CD4-positive, alpha-beta T cell (primary cell): Measurements from ENCODE around the gene PPP6R2. TPM values are rescaled to one million over a fixed set of nuclear protein-coding genes. Genes with fewer than 3 reads are reported as not detected.

Experiments used
- ATAC-seq: fragments of 200-7000 bp; cut with Tn5 transposase; one replicate; pipeline ENCODE4 v1.10.0; 2022; ENCODE audit warnings: mild to moderate bottlenecking; ENCODE audit not compliant: poor library complexity
- CTCF ChIA-PET: fragments of 350-600 bp; sonication (Branson Sonifier 250); formaldehyde crosslinking; loops from one replicate; lab custom pipeline; 2021; ENCODE audit warnings: antibody characterized with exemption, inconsistent platforms; lab: Charles Lee
- POLR2A ChIA-PET: fragments of 350-600 bp; sonication (Branson Sonifier 250); formaldehyde crosslinking; loops from one replicate; lab custom pipeline; 2021; ENCODE audit warnings: antibody characterized with exemption, inconsistent platforms; lab: Charles Lee
- DNase-seq, 14 experiments: peaks; one replicate each; pipeline ENCODE4 v3.0.0-alpha.2; 2013 to 2020; ENCODE audit warnings: mixed read lengths in 2 of 14
- H3K27ac ChIP-seq, 2 donors: one replicate each; pipeline versions ENCODE4 v1.5.1 to v1.7.0; 2013; ENCODE audit warnings: low read length in 2 of 2, low read depth in 1 of 2, mild to moderate bottlenecking in 1 of 2
- H3K27me3 ChIP-seq, 2 experiments: 1 replicate in 1 of 2; 2 replicates in 1 of 2; pipeline versions ENCODE4 v1.6.1 to v1.7.0; 2013; ENCODE audit warnings: low read length in 2 of 2, control low read depth in 1 of 2, mild to moderate bottlenecking in 1 of 2, moderate library complexity in 1 of 2; ENCODE audit not compliant: insufficient read depth in 2 of 2, control insufficient read depth in 1 of 2
- H3K36me3 ChIP-seq: one replicate; pipeline ENCODE4 v1.6.1; 2013; ENCODE audit warnings: low read length, control low read depth; ENCODE audit not compliant: insufficient read depth
- H3K4me1 ChIP-seq: one replicate; pipeline ENCODE4 v1.6.1; 2013; ENCODE audit warnings: low read length, control low read depth; ENCODE audit not compliant: insufficient read depth
- H3K4me3 ChIP-seq: one replicate; pipeline ENCODE4 v1.5.1; 2013; ENCODE audit warnings: mild to moderate bottlenecking, low read length, moderate library complexity
- H3K9me3 ChIP-seq, 2 experiments: 1 replicate in 1 of 2; 2 replicates in 1 of 2; pipeline versions ENCODE4 v1.6.1 to v1.7.0; 2013; ENCODE audit warnings: low read length in 2 of 2, mild to moderate bottlenecking in 2 of 2, control low read depth in 1 of 2, moderate library complexity in 1 of 2; ENCODE audit not compliant: control insufficient read depth in 1 of 2, insufficient read depth in 1 of 2
- H3K27ac Mint-ChIP-seq: one replicate; pipeline ENCODE4 v1.8.0; 2020; ENCODE audit warnings: mixed read lengths
- H3K27me3 Mint-ChIP-seq: one replicate; pipeline ENCODE4 v1.8.0; 2021; ENCODE audit warnings: mixed read lengths
- H3K36me3 Mint-ChIP-seq: one replicate; pipeline ENCODE4 v1.8.0; 2021; ENCODE audit warnings: low read depth, mixed read lengths
- H3K4me1 Mint-ChIP-seq: one replicate; pipeline ENCODE4 v1.8.0; 2021; ENCODE audit warnings: low read depth, mixed read lengths
- H3K4me3 Mint-ChIP-seq: one replicate; pipeline ENCODE4 v1.8.0; 2020; ENCODE audit warnings: mild to moderate bottlenecking, mixed read lengths
- H3K9me3 Mint-ChIP-seq: one replicate; pipeline ENCODE4 v1.8.0; 2020; ENCODE audit warnings: mixed read lengths
- intact Hi-C, 2 experiments: fragments of 100-400 bp; cut with DNase I in 1 of 2; cut with micrococcal nuclease in 1 of 2; formaldehyde crosslinking; loops; one replicate each; pipeline versions ENCODE4 v1.15.1 to v1.9.0; 2023 to 2025; cut with DNase I, micrococcal nuclease
- total RNA-seq, 174 experiments: library from RNA in 2 of 174; stranded (reverse) in 2 of 174; gene quantifications; one replicate each; pipeline ENCODE4 v1.2.3 and lab custom pipeline; 2021 to 2026
- TF ChIP-seq, protein P1 (sequence below): fragments of 200-600 bp; IDR thresholded peaks from one replicate; pipeline ENCODE4 v1.8.0; 2022; ENCODE audit warnings: antibody characterized with exemption, mild to moderate bottlenecking

The PPP6R2 gene
- total RNA-seq, 2 experiments from 2014 or later, result 47.1 to 48.0 TPM

DNA sequence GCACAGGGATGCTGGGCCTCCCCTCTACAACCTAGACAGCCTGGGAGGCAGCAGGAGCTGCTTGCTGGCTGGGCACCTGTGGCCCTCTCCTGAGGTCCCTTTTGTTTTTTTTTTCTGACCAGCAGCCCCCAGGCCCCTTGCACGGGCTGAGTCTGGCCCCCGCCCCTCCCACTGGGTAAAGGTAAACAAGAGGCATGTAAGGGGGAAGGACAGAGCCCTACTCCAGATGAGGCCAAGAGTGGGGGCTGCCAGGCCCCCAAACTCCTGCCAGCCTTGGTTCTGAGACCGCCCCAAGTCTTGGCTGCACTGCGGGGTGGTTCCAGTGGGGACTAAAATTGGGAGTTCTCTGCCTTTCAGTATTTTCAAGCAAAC, 44.9 kb upstream of the PPP6R2 start:
- no peak overlapping the region for H3K4me3 Mint-ChIP-seq
- CTCF ChIA-PET, result no interaction called here

DNA sequence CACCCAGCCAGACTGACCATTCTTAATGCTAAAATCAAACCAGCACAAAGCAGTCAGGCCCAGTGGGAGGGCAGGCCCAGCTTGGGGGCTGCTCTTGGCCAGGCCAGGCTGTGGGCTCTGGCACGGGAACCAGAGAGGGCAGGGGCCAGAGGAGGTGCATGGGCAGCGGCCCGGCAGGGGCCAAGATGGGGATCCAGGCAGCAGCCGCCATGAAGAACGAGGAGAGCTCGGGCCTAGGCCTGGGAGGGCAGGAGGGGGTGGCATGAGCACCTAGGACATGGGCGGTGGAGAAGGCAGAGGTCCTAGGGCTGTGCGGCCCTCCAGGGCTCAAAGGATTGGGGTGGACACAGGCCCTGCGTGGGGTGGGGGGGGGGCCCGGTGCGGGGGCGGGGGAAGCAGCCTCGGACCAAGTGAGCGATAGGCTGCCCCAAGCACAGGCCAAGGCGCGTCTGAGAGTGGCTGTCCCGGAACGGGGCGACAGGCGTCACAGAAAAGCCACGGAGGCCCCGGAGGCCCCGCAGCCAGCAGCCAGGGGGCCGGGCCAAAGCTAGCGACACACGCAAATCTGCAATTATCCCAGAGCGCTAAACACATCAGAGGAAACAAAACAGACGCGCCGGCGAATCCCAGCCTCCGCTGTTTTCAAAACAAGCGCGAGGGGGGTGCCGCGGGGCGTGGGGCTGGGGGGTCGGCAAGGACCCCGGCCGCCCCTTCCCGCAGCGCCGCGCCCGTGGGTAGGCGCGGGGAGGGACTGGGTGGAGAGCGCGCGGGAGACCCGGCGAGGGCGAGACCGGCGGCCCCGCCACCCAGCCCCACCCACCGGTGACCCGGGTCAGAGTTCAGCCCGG, 44.0 kb upstream of the PPP6R2 start:
- intact Hi-C loops, result no loop called here
- Histone ChIP-seq H3K4me3 (no peak overlapping the region), H3K27me3 (peaks cover 25% of the 10 kb centered on the region in 2 experiments), H3K36me3 (no peaks in the 10 kb centered on the region), H3K9me3 (peaks cover 0 to 5% of the 10 kb centered on the region in 2 experiments), H3K27ac (no peak overlapping the region), H3K4me1 (no peaks in the 10 kb centered on the region)
- TF ChIP-seq, protein P1, sequence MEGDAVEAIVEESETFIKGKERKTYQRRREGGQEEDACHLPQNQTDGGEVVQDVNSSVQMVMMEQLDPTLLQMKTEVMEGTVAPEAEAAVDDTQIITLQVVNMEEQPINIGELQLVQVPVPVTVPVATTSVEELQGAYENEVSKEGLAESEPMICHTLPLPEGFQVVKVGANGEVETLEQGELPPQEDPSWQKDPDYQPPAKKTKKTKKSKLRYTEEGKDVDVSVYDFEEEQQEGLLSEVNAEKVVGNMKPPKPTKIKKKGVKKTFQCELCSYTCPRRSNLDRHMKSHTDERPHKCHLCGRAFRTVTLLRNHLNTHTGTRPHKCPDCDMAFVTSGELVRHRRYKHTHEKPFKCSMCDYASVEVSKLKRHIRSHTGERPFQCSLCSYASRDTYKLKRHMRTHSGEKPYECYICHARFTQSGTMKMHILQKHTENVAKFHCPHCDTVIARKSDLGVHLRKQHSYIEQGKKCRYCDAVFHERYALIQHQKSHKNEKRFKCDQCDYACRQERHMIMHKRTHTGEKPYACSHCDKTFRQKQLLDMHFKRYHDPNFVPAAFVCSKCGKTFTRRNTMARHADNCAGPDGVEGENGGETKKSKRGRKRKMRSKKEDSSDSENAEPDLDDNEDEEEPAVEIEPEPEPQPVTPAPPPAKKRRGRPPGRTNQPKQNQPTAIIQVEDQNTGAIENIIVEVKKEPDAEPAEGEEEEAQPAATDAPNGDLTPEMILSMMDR, result no peak
- ChIA-PET CTCF (no interaction called here), POLR2A (no interaction called here)
- Mint-ChIP-seq H3K4me3 (no peak overlapping the region), H3K36me3 (no peaks in the 10 kb centered on the region), H3K27me3 (peaks cover 37% of the 10 kb centered on the region), H3K4me1 (no peaks in the 10 kb centered on the region), H3K27ac (no peak overlapping the region), H3K9me3 (no peaks in the 10 kb centered on the region)
- ATAC-seq, result peak; percentile 29
- no peak for DNase-seq

More for the DNA sequence above, 44.9 kb upstream of the PPP6R2 start:
- no peak overlapping the region for H3K4me3 ChIP-seq
- ATAC-seq, result no peak
- no peaks in the 10 kb centered on the region for H3K36me3 ChIP-seq
- H3K9me3 ChIP-seq, result no peaks in the 10 kb centered on the region
- Mint-ChIP-seq H3K36me3 (no peaks in the 10 kb centered on the region), H3K9me3 (no peaks in the 10 kb centered on the region), H3K27ac (no peak overlapping the region), H3K4me1 (no peaks in the 10 kb centered on the region), H3K27me3 (peaks cover 34% of the 10 kb centered on the region)
- peaks cover 3% of the 10 kb centered on the region for H3K4me1 ChIP-seq
- TF ChIP-seq, protein P1, result no peak
- peaks cover 22% of the 10 kb centered on the region in 2 experiments for H3K27me3 ChIP-seq
- intact Hi-C loops, result no loop called here
- DNase-seq, result no peak
- POLR2A ChIA-PET, result no interaction called here
- no peak overlapping the region for H3K27ac ChIP-seq

DNA sequence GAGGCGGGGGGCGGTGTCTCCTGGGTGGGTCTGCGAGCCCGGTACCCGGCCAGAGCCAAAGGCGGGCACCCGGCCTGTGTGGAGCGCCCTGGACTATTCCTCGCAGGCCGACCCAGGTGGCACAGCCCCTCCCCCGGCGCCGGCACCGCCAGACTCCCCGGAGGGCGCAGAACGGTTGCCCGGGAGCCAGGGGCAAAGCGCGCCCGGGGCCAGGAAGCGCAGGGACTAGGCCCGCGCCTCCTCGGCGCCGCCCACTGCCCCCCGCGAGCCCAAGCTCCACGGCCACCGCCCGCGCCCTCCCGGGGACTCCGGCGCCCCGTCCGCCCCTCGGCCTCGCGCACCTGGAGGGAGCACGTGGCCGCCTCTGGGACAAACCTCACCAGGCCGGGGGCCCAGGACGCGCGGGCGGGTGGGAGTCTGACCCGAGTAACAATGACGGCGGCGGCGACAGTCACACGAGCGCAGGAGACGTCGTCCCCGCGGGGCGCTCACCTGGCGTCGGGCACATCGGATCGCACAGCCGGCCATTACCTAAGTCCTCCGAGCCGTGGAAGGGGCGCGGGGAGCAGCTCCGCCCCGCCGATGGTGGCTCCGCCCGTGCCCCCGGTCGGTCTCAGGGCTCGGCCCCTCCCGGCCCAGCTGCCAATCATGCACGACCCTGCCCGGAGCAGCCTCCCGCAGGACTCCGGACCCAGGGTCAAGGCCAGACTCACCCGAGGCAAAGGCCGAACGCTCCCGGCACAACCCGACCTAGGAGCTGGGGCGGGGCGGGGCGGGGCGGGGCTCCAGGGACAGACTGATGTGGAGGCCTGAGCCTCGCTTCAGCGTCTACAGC, 43.1 kb upstream of the PPP6R2 start:
- Histone ChIP-seq H3K9me3 (peaks cover 0 to 7% of the 10 kb centered on the region in 2 experiments), H3K27me3 (peaks cover 23 to 29% of the 10 kb centered on the region in 2 experiments), H3K4me1 (no peaks in the 10 kb centered on the region), H3K4me3 (no peak overlapping the region), H3K27ac (no peak overlapping the region), H3K36me3 (no peaks in the 10 kb centered on the region)
- no peak overlapping the region for H3K4me3 Mint-ChIP-seq
- peaks cover 40% of the 10 kb centered on the region for H3K27me3 Mint-ChIP-seq
- no peaks in the 10 kb centered on the region for H3K9me3 Mint-ChIP-seq
- H3K4me1 Mint-ChIP-seq, result no peaks in the 10 kb centered on the region
- TF ChIP-seq, protein P1, result no peak
- H3K36me3 Mint-ChIP-seq, result no peaks in the 10 kb centered on the region
- no peak for DNase-seq
- H3K27ac Mint-ChIP-seq, result no peak overlapping the region
- ATAC-seq, result no peak
- ChIA-PET POLR2A (no interaction called here), CTCF (no interaction called here)
- intact Hi-C loops, result no loop called here
